Esophagus muscularis mucosa (tissue), 4 donors: ENCODE results near the gene IPCEF1. TPM values are rescaled to one million over a fixed set of nuclear protein-coding genes. Genes with fewer than 3 reads are reported as not detected.
"Not testable (repeated sequence)": the region's sequence is repeated elsewhere in the genome, so short reads cannot be mapped to it uniquely, and the experiment has no call there.

Experiments
- DNase-seq: peaks from one replicate; pipeline ENCODE4 v3.0.0-alpha.2; 2017; ENCODE audit errors: extremely low spot score
- H3K27ac ChIP-seq, 4 donors: fragments of 200-600 bp; sonication (generic); replicated peaks in 1 of 4; 1 replicate in 3 of 4; 2 replicates in 1 of 4; pipeline ENCODE4 v1.5.1; 2016 to 2019; ENCODE audit warnings: mild to moderate bottlenecking in 1 of 4
- H3K27me3 ChIP-seq, 4 donors: fragments of 200-600 bp; sonication (generic); one replicate each; pipeline versions ENCODE4 v1.5.1 to v1.6.0; 2016 to 2019
- H3K36me3 ChIP-seq, 4 donors: fragments of 200-600 bp; sonication (generic); one replicate each; pipeline ENCODE4 v1.5.1; 2016 to 2019
- H3K4me1 ChIP-seq, 4 donors: fragments of 200-600 bp; sonication (generic); one replicate each; pipeline ENCODE4 v1.5.1; 2016 to 2019
- H3K4me3 ChIP-seq, 4 donors: fragments of 200-600 bp; sonication (generic); 1 replicate in 2 of 4; 2 replicates in 2 of 4; pipeline ENCODE4 v1.5.1; 2016 to 2019; ENCODE audit warnings: mild to moderate bottlenecking in 4 of 4, moderate library complexity in 1 of 4
- H3K9me3 ChIP-seq, 4 donors: fragments of 200-600 bp; sonication (generic); 1 replicate in 3 of 4; 2 replicates in 1 of 4; pipeline ENCODE4 v1.5.1; 2016 to 2019
- CTCF ChIP-seq, 3 experiments: fragments of 200-600 bp in 2 of 3; fragments of 450-650 bp in 1 of 3; sonication (generic) in 2 of 3; IDR thresholded peaks; one replicate each; pipeline ENCODE4 v1.5.1; 2017 to 2019; ENCODE audit warnings: antibody characterized with exemption in 3 of 3, mild to moderate bottlenecking in 2 of 3, moderate library complexity in 1 of 3
- EP300 ChIP-seq: sonication (generic); formaldehyde crosslinking; IDR thresholded peaks from one replicate; pipeline ENCODE4 v1.6.1; 2017; ENCODE audit warnings: antibody characterized with exemption
- POLR2A ChIP-seq: fragments of 450-650 bp; IDR thresholded peaks from one replicate; pipeline ENCODE4 v1.6.1; 2017; ENCODE audit warnings: antibody characterized with exemption, moderate library complexity, mild to moderate bottlenecking, low read depth
- POLR2AphosphoS5 ChIP-seq, 2 donors: sonication (generic); formaldehyde crosslinking; IDR thresholded peaks; one replicate each; pipeline ENCODE4 v1.6.1; 2017; ENCODE audit warnings: antibody characterized with exemption in 2 of 2
- WGBS: methylation state at CpG from one replicate; pipeline ENCODE4 v1.1.5; 2018; 5-methylcytosine and 5-hydroxymethylcytosine counted together
- intact Hi-C: fragments of 100-400 bp; cut with DNase I; formaldehyde crosslinking; loops from one replicate; pipeline ENCODE4 v1.15.1; 2023
- total RNA-seq, 4 donors: library from RNA; depleted of rRNA; stranded (reverse); fragments of >200 nt; gene quantifications; one replicate each; pipeline versions ENCODE4 v1.1.0 to v1.2.1, GENCODE V29; 2016

IPCEF1 gene
- total RNA-seq, 4 donors from 2014 or later = 0.63 to 2.7 (median 1.2) TPM

GRCh38 chr6:154209555-154209954 lies 147.0 kb downstream of the IPCEF1 start:
- 59% methylated on average over 3 of the region's 3 CpGs for WGBS
- no peaks in the 10 kb centered on the region for H3K9me3 ChIP-seq

GRCh38 chr6:154206996-154207395 lies 149.6 kb downstream of the IPCEF1 start:
- intact Hi-C loops = no loop called here
- Histone ChIP-seq H3K9me3 (no peaks in the 10 kb centered on the region), H3K4me3 (no peak overlapping the region), H3K36me3 (no peaks in the 10 kb centered on the region), H3K4me1 (no peaks in the 10 kb centered on the region), H3K27me3 (no peaks in the 10 kb centered on the region), H3K27ac (no peak overlapping the region)
- TF ChIP-seq POLR2AphosphoS5 (IDR thresholded peaks at IDR 0.05) (no peak), EP300 (no peak), POLR2A (no peak), CTCF (IDR thresholded peaks at IDR 0.05) (no peak)
- 56% methylated on average over 4 of the region's 4 CpGs for WGBS
- DNase-seq = no peak

More at GRCh38 chr6:154209555-154209954, 147.0 kb downstream of the IPCEF1 start:
- no peaks in the 10 kb centered on the region for H3K36me3 ChIP-seq
- DNase-seq = no peak
- H3K4me1 ChIP-seq = no peaks in the 10 kb centered on the region
- no peaks in the 10 kb centered on the region for H3K27me3 ChIP-seq
- intact Hi-C loops = no loop called here
- H3K27ac ChIP-seq = no peak overlapping the region
- H3K4me3 ChIP-seq = no peak overlapping the region
- TF ChIP-seq EP300 = no peak
- TF ChIP-seq CTCF (IDR thresholded peaks at IDR 0.05) = no peak
- TF ChIP-seq POLR2AphosphoS5 (IDR thresholded peaks at IDR 0.05) = no peak
- no peak for TF ChIP-seq POLR2A

- intact Hi-C loops = no loop called here
- no peak overlapping the region for H3K27ac ChIP-seq
- no peaks in the 10 kb centered on the region for H3K4me1 ChIP-seq
- 81% methylated on average over 2 of the region's 2 CpGs for WGBS
- H3K27me3 ChIP-seq = no peaks in the 10 kb centered on the region
- no peak overlapping the region for H3K4me3 ChIP-seq
- no peak for TF ChIP-seq POLR2A
- no peak for TF ChIP-seq POLR2AphosphoS5 (IDR thresholded peaks at IDR 0.05)
- TF ChIP-seq EP300 = no peak
- no peak for TF ChIP-seq CTCF (IDR thresholded peaks at IDR 0.05)
- DNase-seq = no peak
- no peaks in the 10 kb centered on the region for H3K9me3 ChIP-seq
- H3K36me3 ChIP-seq = no peaks in the 10 kb centered on the region
Measured at GRCh38 chr6:154206141-154206540, 150.5 kb downstream of the IPCEF1 start.

- H3K36me3 ChIP-seq = no peaks in the 10 kb centered on the region
- no peaks in the 10 kb centered on the region for H3K9me3 ChIP-seq
- intact Hi-C loops = no loop called here
- no peaks in the 10 kb centered on the region for H3K4me1 ChIP-seq
- 89% methylated on average over 6 of the region's 6 CpGs for WGBS
- H3K4me3 ChIP-seq = no peak overlapping the region
- H3K27me3 ChIP-seq = no peaks in the 10 kb centered on the region
- H3K27ac ChIP-seq = no peak overlapping the region
- no peak for DNase-seq
- TF ChIP-seq POLR2AphosphoS5 (IDR thresholded peaks at IDR 0.05) (no peak), EP300 (no peak), POLR2A (no peak), CTCF (IDR thresholded peaks at IDR 0.05) (no peak)
Measured at GRCh38 chr6:154202958-154203357, 153.6 kb downstream of the IPCEF1 start.

- intact Hi-C loops = no loop called here
- no peak for DNase-seq
- H3K36me3 ChIP-seq = no peaks in the 10 kb centered on the region
- no peak overlapping the region for H3K27ac ChIP-seq
- no peaks in the 10 kb centered on the region for H3K9me3 ChIP-seq
- 83% methylated on average over 3 of the region's 3 CpGs for WGBS
- H3K4me3 ChIP-seq = no peak overlapping the region
- peaks cover 0 to 4% (median 2%) of the 10 kb centered on the region in 4 donors for H3K4me1 ChIP-seq
- TF ChIP-seq EP300 = no peak
- no peak for TF ChIP-seq CTCF (IDR thresholded peaks at IDR 0.05)
- TF ChIP-seq POLR2AphosphoS5 (IDR thresholded peaks at IDR 0.05) = no peak
- TF ChIP-seq POLR2A = no peak
- H3K27me3 ChIP-seq = no peaks in the 10 kb centered on the region
Measured at GRCh38 chr6:154202339-154202738, 154.3 kb downstream of the IPCEF1 start.

GRCh38 chr6:154201688-154202087 lies 154.9 kb downstream of the IPCEF1 start:
- H3K36me3 ChIP-seq, H3K9me3 ChIP-seq, H3K27ac ChIP-seq, H3K4me1 ChIP-seq, H3K4me3 ChIP-seq, DNase-seq, H3K27me3 ChIP-seq, intact Hi-C loops: not testable (repeated sequence)
- WGBS = 90% methylated on average over 4 of the region's 4 CpGs
